GM19043 (cell line): ENCODE measurements around the gene TSPAN3.

Source experiments
- ATAC-seq: cut with Tn5 transposase; IDR thresholded peaks from one replicate; pipeline ENCODE4 v1.9.1; 2021; ENCODE audit warnings: low read depth; ENCODE audit not compliant: unreplicated experiment

Gene TSPAN3

DNA sequence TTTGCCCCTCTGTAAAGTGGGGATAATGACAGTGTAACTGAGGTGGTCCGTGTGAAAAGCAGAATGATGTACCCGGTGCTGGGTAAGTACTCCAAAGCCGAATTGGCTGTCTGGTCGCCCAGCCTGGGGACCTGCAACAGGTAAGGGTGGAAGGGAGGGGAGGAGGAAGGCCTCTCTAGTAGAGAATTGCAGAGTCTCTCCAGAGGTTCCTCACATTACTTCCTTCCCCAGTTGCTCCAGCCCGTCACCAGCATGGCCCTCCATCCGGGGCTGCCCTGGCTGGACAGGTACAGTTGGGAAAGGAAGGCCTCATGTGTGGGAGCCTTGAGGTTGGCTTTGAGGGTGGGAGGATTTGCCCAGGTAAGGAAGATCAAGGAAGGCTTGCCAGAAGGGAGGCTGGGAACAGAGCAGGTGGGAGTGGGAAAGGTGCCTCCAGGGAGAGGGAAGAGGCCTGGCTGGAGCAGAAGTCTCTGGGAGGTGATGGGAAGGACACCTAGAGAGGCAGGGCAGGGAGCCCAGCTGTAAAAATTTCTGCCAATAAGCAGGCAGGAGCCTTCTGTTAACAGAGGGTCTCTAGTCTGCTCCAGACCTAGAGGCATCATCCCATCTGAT lies 77.7 kb downstream of the TSPAN3 start:
- ATAC-seq = no peak

DNA sequence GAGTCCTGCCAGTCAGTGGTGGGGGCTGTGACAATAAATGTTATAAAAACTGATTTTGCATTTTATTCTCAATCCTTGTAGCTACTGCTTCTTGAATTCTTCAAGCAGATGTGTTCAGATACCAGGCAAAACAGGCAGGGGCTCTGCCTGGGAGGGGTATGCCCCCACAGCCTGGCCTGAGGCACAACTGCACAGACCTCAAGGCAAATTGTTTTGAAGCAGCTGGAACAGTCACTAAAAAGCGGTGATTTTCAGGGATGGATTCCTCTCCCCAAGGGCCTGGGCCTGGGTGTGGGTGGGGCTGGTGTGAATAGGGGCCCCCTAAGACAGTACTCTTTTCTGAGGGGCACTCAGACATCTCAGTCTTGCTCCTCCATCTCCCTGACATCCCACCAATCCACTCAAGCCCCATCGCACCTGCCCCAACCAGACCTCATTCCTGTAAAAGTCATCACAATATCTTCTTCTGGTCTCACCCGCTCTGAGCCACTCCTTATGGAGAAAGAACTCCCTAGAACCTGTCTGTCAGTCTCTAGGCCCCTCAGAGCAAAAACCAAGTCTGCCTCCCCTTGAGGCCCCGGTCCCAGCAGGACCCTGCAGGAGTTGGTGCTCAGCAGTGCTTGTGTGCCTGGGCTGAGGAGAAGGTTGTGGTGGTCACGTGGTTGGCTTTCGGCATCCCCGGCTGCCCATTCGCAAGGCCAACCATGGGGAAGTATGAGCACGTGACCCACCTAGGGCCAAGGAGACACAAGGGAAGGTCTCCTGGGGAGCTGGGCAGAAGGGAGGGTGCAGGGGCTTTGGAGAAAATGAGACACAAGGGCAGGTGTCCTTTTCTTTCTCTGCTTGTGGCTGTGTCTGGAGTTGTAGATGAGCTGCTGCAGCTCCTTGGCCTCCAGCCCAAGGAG lies 78.9 kb downstream of the TSPAN3 start:
- ATAC-seq = no peak
